DLD1 (cell line): ENCODE data around the gene CAT.

Experiments
- in situ Hi-C: cut with HindIII; loops from 2 replicates; pipeline ENCODE4 v1.10.0; 2017; ENCODE audit warnings: low sequenced_read_pairs

The CAT gene

GRCh38 chr11:34438529-34439507 lies at the start of gene CAT:
CAT (plus strand) TSS chr11:34438934; CDS start chr11:34439014, 80 bp downstream.
- in situ Hi-C loops: no loop called here

- in situ Hi-C loops: no loop called here
Measured at GRCh38 chr11:34394771-34395300, 43.9 kb upstream of the CAT start.

GRCh38 chr11:34395916-34396550 lies 42.7 kb upstream of the CAT start:
- in situ Hi-C loops: no loop called here

- in situ Hi-C loops: no loop called here
Measured at GRCh38 chr11:34397120-34397519, 41.6 kb upstream of the CAT start.

- in situ Hi-C loops: no loop called here
Measured at GRCh38 chr11:34397811-34398210, 40.9 kb upstream of the CAT start.

- in situ Hi-C loops: no loop called here
Measured at GRCh38 chr11:34403431-34403830, 35.3 kb upstream of the CAT start.

- in situ Hi-C loops: no loop called here
Measured at GRCh38 chr11:34404280-34404679, 34.5 kb upstream of the CAT start.

GRCh38 chr11:34405079-34405858 lies 33.5 kb upstream of the CAT start:
- in situ Hi-C loops: no loop called here

- in situ Hi-C loops: no loop called here
Measured at GRCh38 chr11:34406413-34406812, 32.3 kb upstream of the CAT start.

- in situ Hi-C loops: no loop called here
Measured at GRCh38 chr11:34407121-34407813, 31.5 kb upstream of the CAT start.

- in situ Hi-C loops: no loop called here
Measured at GRCh38 chr11:34408580-34409172, 30.1 kb upstream of the CAT start.

GRCh38 chr11:34411111-34411510 lies 27.6 kb upstream of the CAT start:
- in situ Hi-C loops: no loop called here

GRCh38 chr11:34411791-34412190 lies 26.9 kb upstream of the CAT start:
- in situ Hi-C loops: no loop called here

- in situ Hi-C loops: no loop called here
Measured at GRCh38 chr11:34413263-34413662, 25.5 kb upstream of the CAT start.

GRCh38 chr11:34415538-34415937 lies 23.2 kb upstream of the CAT start:
- in situ Hi-C loops: no loop called here

GRCh38 chr11:34416088-34416487 lies 22.6 kb upstream of the CAT start:
- in situ Hi-C loops: no loop called here

GRCh38 chr11:34416766-34417165 lies 22.0 kb upstream of the CAT start:
- in situ Hi-C loops: no loop called here

- in situ Hi-C loops: no loop called here
Measured at GRCh38 chr11:34417202-34417601, 21.5 kb upstream of the CAT start.

- in situ Hi-C loops: no loop called here
Measured at GRCh38 chr11:34419158-34419557, 19.6 kb upstream of the CAT start.

GRCh38 chr11:34423300-34423699 lies 15.4 kb upstream of the CAT start:
- in situ Hi-C loops: no loop called here
